EH (cell line): ENCODE data around the gene BPIFB3.

Experiments used
- DNase-seq: peaks from one replicate; pipeline ENCODE4 v3.0.0-alpha.2; 2015; ENCODE audit warnings: low read depth

BPIFB3 gene

GRCh38 chr20:33015700-33016580 lies 37.8 kb upstream of the BPIFB3 start:
- no peak for DNase-seq

GRCh38 chr20:33016581-33017109 lies 37.1 kb upstream of the BPIFB3 start:
- no peak for DNase-seq

GRCh38 chr20:33017542-33017941 lies 36.2 kb upstream of the BPIFB3 start:
- DNase-seq = no peak

- no peak for DNase-seq
Measured at GRCh38 chr20:33018169-33018931, 35.4 kb upstream of the BPIFB3 start.

GRCh38 chr20:33019465-33020277 lies 34.0 kb upstream of the BPIFB3 start:
- no peak for DNase-seq

GRCh38 chr20:33020278-33021161 lies 33.2 kb upstream of the BPIFB3 start:
- no peak for DNase-seq

- DNase-seq = no peak
Measured at GRCh38 chr20:33021879-33022278, 31.8 kb upstream of the BPIFB3 start.

GRCh38 chr20:33022289-33022688 lies 31.4 kb upstream of the BPIFB3 start:
- DNase-seq = no peak

- no peak for DNase-seq
Measured at GRCh38 chr20:33022694-33023438, 30.8 kb upstream of the BPIFB3 start.

GRCh38 chr20:33023439-33024242 lies 30.1 kb upstream of the BPIFB3 start:
- DNase-seq = no peak

GRCh38 chr20:33024243-33024560 lies 29.5 kb upstream of the BPIFB3 start:
- no peak for DNase-seq

- no peak for DNase-seq
Measured at GRCh38 chr20:33024609-33025317, 28.9 kb upstream of the BPIFB3 start.

GRCh38 chr20:33025318-33025876 lies 28.3 kb upstream of the BPIFB3 start:
- DNase-seq = no peak

- no peak for DNase-seq
Measured at GRCh38 chr20:33026072-33026778, 27.5 kb upstream of the BPIFB3 start.

- no peak for DNase-seq
Measured at GRCh38 chr20:33026779-33027759, 26.6 kb upstream of the BPIFB3 start.
